Measurements from ENCODE around the gene VSIR.

VSIR gene

DNA sequence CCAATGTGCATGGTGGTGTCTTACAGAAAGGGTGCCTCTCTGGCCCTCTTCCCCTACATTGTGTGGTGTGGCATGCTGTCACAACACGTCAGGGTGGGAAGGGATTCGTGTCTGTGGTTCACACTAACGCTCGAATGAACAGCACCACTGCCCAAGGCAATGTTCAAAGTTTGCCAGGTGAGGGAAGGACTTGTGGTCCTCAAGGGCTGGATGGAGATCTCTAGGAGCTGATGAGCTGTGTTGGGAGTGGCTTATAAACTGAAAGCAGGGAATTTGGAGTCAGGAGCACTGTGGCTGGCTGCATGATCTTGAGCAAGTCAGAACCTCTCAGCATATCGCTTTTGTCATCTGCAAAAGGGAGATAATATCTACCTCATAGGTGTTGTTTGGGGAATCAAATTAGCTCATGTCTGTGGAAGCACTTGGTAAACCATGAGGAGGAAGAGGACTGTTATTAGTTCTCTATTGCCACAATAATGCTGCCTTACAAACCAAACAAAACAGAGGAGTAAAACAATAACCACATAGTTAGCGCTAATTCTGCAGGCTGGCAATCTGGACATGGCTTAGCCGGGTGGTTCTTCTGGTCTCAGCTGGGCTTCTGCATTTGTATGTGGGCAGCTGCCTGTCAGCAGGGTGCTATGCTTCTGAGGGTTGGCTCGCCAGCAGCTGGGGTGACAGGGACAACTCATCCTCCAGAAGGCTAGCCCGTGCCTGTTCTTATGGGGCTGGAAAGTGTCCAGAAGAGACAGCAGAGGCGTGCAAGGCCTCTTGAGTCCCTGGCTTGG lies 30.8 kb downstream of the VSIR start:
- Mint-ChIP-seq H3K27ac (peak overlapping the region; percentile 4), H3K27me3 (no peaks in the 10 kb centered on the region), H3K4me3 (no peak overlapping the region), H3K36me3 (no peaks in the 10 kb centered on the region), H3K4me1 (peaks cover 65% of the 10 kb centered on the region), H3K9me3 (no peaks in the 10 kb centered on the region)
- ATAC-seq, result no peak

DNA sequence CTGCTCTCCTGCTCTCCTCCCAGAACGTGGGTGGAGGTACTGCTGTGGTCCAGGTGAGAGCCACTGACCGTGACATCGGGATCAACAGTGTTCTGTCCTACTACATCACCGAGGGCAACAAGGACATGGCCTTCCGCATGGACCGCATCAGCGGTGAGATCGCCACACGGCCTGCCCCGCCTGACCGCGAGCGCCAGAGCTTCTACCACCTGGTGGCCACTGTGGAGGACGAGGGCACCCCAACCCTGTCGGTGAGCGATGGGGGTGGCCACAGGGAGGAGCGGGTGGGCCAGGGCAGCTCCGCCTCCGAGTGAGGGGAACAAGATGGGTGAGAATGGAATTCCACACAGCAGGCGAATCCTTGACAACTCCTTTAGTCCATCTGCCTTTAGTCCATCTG lies 31.6 kb downstream of the VSIR start:
- H3K4me3 Mint-ChIP-seq, result no peak overlapping the region
- no peak for ATAC-seq
- H3K9me3 Mint-ChIP-seq, result no peaks in the 10 kb centered on the region
- peaks cover 65% of the 10 kb centered on the region for H3K4me1 Mint-ChIP-seq
- no peaks in the 10 kb centered on the region for H3K36me3 Mint-ChIP-seq
- H3K27me3 Mint-ChIP-seq, result no peaks in the 10 kb centered on the region
- H3K27ac Mint-ChIP-seq, result peak overlapping the region; percentile 4

DNA sequence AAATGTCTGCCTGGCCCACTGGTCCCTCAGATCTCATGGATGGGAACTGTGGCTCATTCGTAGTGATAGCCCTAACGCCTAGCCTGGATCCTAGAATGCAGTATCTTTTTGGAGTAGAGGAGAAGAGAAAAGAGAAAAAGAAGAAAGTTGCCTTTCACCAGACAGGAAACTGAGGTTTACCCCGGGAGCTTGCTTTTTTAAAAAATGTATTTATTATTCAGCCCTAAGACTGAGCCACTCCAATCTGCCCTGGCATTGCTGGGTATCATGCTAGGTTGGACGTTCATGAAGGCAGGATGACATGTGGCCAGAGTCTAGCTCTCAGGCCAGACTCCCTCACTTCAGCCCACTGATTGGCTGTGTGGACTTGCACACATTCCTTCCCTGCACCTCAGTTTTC lies 32.3 kb downstream of the VSIR start:
- ATAC-seq, result no peak
- H3K36me3 Mint-ChIP-seq, result no peaks in the 10 kb centered on the region
- H3K9me3 Mint-ChIP-seq, result no peaks in the 10 kb centered on the region
- H3K4me1 Mint-ChIP-seq, result peaks cover 65% of the 10 kb centered on the region
- H3K27me3 Mint-ChIP-seq, result no peaks in the 10 kb centered on the region
- peak overlapping the region; percentile 4 for H3K27ac Mint-ChIP-seq
- no peak overlapping the region for H3K4me3 Mint-ChIP-seq

DNA sequence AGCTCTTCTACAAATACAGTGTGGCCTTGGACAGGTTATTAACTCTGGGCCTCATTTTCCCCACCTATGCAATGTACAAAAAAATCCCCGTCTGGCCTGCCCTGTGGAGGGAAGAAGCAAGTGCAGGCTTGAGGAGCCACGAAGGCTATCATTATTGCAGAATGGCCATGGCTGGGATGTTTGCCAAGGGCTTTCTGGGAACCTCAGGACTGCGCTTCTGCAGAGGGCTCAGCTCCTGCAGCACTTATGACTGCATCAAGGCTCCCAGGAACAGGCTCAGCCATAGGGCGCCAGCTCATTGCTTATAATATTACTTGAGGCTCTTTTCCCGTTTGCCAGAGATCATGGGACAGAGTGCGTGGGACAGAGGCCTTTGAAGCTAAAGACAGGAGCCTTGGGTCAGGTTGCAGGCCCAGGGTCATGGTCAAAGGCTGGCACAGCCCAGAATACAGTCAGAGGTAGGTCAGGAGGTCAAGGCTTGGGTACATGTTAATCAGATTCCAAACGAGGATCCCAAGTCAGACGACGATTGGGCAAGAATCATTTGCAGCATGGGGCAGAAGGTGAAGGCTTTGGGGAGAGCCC lies 33.2 kb downstream of the VSIR start:
- H3K4me3 Mint-ChIP-seq, result no peak overlapping the region
- no peaks in the 10 kb centered on the region for H3K36me3 Mint-ChIP-seq
- no peak for ATAC-seq
- H3K9me3 Mint-ChIP-seq, result no peaks in the 10 kb centered on the region
- no peaks in the 10 kb centered on the region for H3K27me3 Mint-ChIP-seq
- peaks cover 69% of the 10 kb centered on the region for H3K4me1 Mint-ChIP-seq
- peak overlapping the region; percentile 42 for H3K27ac Mint-ChIP-seq

DNA sequence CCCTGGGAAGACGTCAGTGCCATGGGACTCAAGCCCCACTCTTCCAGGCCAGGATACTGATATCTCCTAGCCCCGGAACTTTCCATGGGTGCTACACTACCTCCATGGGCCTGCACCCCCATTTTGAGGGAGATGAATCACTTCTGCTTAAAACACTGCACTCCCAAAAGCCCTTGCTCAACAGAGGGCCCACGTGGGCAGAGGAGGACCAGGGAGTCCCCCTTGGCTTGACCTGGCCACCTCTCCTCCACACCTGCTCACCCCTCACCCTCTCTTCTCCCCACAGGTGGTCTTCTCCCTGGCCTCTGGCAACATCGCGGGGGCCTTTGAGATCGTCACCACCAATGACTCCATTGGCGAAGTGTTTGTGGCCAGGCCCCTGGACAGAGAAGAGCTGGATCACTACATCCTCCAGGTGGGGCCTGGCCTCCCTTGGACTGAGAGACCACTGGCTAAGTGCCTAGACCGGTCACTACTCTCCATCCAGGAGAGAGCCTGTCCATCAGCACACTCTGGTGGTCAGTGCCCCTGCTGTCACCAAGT lies 33.9 kb downstream of the VSIR start:
- no peaks in the 10 kb centered on the region for H3K27me3 Mint-ChIP-seq
- H3K36me3 Mint-ChIP-seq, result no peaks in the 10 kb centered on the region
- H3K27ac Mint-ChIP-seq, result peak overlapping the region; percentile 42
- H3K9me3 Mint-ChIP-seq, result no peaks in the 10 kb centered on the region
- peaks cover 77% of the 10 kb centered on the region for H3K4me1 Mint-ChIP-seq
- H3K4me3 Mint-ChIP-seq, result no peak overlapping the region
- no peak for ATAC-seq

DNA sequence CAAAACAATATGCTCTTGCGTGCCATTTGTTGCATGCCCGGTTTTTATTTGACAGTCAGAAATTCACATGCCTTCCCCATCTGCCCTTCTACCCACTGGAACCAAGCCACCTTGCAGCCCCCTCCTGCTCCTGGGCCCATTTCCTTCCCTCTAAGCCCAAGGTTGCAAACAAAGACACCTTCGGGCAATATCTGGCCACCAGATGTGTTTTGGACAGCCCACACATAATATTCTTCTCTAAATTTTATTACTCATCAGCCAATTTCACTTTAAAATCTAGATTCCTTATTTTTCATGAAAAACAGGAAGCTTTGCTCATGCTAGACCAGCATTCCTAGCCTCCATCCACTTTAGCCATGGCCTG lies 35.5 kb downstream of the VSIR start:
- Mint-ChIP-seq H3K27ac (peak overlapping the region; percentile 68), H3K27me3 (no peaks in the 10 kb centered on the region), H3K4me1 (peaks cover 88% of the 10 kb centered on the region), H3K4me3 (no peak overlapping the region), H3K9me3 (no peaks in the 10 kb centered on the region), H3K36me3 (no peaks in the 10 kb centered on the region)
- ATAC-seq, result no peak

DNA sequence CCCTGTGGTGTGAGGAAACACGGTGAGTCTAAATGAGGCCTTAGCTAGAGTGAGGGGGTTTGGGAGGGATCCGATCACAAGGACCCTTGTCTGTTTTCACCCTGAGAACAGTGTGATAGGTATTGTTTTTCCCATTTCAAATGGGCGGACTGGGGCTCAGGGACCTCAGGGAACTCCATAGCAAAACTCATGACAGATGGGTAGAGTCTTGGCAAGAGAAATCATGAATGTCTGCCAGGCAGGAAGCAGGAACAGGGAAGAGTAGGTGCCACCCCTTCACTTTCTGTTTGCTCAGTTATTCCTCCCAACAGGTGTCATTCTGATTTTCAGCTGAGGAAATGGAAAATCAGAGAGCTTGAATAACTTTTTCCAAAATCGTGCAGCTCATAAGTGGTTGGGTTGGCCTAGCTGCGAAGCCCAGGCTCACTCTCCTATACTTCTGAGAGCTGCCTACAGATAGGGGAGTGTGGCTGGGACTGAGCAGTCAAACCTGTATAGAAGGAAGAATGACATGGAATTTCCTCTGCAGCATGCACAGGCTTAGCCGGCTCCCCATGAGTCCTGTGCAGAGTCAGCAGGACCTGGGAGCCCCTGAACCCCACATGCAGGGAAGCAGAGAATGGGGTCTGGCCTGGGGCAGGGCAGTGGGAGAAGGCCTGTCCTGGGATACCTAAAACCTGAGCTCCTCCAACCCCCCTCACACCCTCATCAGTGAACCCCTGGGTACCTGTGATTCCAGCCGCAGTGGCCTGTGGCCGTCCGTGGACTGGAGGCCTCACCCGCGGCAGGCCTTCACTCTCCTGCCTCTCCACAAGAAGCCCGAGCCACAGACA lies 36.1 kb downstream of the VSIR start:
- H3K27ac Mint-ChIP-seq, result peak overlapping the region; percentile 83
- H3K27me3 Mint-ChIP-seq, result no peaks in the 10 kb centered on the region
- no peak overlapping the region for H3K4me3 Mint-ChIP-seq
- H3K36me3 Mint-ChIP-seq, result no peaks in the 10 kb centered on the region
- no peaks in the 10 kb centered on the region for H3K9me3 Mint-ChIP-seq
- no peak for ATAC-seq
- H3K4me1 Mint-ChIP-seq, result peaks cover 89% of the 10 kb centered on the region

DNA sequence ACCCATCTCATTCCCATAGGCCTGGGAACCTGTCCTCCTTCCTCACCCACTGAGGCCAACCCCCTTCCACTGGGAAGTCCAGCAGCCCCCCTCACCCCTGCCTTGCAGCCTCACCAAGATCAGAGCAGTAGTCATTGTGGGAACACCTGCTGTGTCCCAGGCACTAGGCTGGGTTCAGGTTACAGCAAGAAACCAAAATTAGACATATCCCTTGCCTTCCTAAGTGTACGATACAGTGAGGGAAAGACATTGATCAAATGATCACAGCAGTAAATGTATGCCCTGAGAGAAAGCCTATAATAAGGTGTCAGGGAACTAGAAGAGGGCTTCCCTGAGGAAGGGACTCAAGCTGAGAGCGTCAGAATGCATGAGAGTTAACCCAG lies 36.8 kb downstream of the VSIR start:
- ATAC-seq, result no peak
- peaks cover 84% of the 10 kb centered on the region for H3K4me1 Mint-ChIP-seq
- H3K4me3 Mint-ChIP-seq, result no peak overlapping the region
- H3K27ac Mint-ChIP-seq, result peak overlapping the region; percentile 83
- H3K9me3 Mint-ChIP-seq, result no peaks in the 10 kb centered on the region
- no peaks in the 10 kb centered on the region for H3K27me3 Mint-ChIP-seq
- H3K36me3 Mint-ChIP-seq, result no peaks in the 10 kb centered on the region

DNA sequence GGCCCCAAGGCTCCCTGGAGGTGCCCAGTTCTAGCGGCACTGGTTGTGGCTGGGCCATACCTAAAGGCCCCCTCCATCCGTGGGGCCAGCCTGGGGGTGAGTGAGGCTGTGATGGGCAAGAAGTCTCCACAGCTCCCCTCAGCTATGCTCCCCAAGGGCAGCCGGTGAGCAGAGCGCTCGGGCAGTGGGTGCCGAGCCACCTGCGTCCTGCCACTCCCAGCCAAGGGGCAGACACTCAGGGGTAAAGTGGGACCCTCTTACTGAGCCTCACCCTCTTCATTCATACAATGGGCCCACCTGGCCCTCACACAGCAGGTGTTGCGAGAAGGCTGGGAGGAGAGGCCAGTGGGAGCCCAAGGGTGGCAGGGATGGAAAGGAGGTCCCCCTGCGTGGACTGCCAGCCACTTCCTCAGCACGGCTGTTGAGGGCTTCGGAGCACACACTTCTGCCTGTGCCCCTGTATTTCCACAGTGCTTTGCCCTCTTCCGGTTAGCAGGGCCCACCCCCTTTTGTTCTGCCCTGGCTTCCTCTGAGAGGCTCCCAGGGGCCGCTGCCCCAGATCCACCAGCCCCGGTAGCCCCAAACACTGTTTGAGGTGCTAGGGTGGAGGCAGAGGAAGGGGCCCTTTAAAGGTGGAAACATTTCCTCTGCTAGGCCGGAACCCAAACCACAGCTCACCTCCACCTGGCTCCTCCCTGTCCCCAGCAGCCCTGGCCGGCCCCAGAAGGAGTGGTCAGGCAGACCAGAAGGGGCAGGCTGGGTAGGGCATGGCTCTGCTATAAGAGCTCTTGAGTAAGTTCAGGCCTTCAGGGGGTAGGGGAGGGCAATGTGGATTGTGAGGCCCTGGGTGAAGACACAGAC lies 37.4 kb downstream of the VSIR start:
- Mint-ChIP-seq H3K27ac (peak overlapping the region; percentile 83), H3K4me1 (peaks cover 78% of the 10 kb centered on the region), H3K27me3 (no peaks in the 10 kb centered on the region), H3K36me3 (no peaks in the 10 kb centered on the region), H3K4me3 (no peak overlapping the region), H3K9me3 (no peaks in the 10 kb centered on the region)
- ATAC-seq, result peak; percentile 68

DNA sequence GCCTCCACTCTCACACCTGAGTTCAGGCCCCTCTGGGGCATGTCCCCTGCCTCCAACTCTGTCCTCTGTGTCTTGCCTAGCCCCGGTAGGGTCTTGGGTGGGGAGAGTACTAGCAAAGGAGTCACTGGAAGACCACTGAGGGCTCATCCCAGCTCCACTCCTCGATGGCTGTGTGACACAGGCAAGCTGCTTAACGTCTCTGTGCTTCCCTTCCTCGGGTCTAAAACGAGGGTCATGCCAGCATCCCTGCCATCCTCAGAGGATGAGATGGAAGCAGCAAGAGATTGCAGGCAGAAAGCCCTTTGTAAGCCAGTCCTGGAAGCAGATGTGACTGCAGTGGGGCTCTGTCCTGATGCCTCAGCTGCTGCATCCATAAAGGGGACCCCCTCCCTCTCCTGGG lies 38.5 kb downstream of the VSIR start:
- Mint-ChIP-seq H3K36me3 (no peaks in the 10 kb centered on the region), H3K27ac (peak overlapping the region; percentile 83), H3K4me3 (no peak overlapping the region), H3K9me3 (no peaks in the 10 kb centered on the region), H3K27me3 (no peaks in the 10 kb centered on the region), H3K4me1 (peaks cover 67% of the 10 kb centered on the region)
- ATAC-seq, result no peak

DNA sequence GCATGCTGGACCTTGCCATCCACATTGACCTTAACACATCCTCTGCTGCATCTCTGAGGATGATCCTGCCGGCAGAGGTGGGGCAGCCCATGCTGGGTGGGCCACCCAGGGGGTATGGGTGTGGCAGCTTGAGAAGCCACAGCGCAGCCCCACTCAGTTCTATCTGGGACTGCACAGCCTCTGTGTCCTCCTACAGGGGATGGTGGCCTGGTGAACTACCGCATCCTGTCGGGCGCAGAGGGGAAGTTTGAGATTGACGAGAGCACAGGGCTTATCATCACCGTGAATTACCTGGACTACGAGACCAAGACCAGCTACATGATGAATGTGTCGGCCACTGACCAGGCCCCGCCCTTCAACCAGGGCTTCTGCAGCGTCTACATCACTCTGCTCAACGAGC lies 41.5 kb downstream of the VSIR start:
- Mint-ChIP-seq H3K4me3 (no peak overlapping the region), H3K4me1 (peaks cover 69% of the 10 kb centered on the region), H3K27ac (peak overlapping the region; percentile 69), H3K9me3 (no peaks in the 10 kb centered on the region), H3K36me3 (no peaks in the 10 kb centered on the region), H3K27me3 (no peaks in the 10 kb centered on the region)
- ATAC-seq, result no peak

DNA sequence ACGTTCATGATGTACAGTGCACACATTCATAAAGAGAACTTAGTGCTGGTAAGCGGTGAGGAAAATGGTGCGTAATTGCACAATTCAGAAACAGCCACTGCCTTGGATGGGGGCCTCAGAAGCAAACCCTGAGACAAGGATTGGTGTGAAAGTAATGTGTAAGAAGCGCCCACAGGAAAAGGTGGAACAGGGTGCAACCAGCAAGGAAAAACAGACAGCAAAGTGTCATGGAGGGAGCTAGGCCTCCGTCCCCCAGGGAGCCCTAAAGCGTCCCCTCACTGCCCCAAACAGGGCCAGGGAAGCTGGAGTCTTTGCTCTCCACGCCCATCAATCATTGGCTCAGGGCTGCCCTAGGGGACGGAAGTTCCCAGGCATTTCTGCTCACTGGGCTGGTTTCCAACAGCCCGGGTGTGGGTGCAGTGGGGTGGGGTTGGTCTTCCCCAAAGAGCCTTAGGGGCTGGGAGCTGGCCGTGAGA lies 44.1 kb downstream of the VSIR start:
- Mint-ChIP-seq H3K9me3 (no peaks in the 10 kb centered on the region), H3K4me3 (no peak overlapping the region)

DNA sequence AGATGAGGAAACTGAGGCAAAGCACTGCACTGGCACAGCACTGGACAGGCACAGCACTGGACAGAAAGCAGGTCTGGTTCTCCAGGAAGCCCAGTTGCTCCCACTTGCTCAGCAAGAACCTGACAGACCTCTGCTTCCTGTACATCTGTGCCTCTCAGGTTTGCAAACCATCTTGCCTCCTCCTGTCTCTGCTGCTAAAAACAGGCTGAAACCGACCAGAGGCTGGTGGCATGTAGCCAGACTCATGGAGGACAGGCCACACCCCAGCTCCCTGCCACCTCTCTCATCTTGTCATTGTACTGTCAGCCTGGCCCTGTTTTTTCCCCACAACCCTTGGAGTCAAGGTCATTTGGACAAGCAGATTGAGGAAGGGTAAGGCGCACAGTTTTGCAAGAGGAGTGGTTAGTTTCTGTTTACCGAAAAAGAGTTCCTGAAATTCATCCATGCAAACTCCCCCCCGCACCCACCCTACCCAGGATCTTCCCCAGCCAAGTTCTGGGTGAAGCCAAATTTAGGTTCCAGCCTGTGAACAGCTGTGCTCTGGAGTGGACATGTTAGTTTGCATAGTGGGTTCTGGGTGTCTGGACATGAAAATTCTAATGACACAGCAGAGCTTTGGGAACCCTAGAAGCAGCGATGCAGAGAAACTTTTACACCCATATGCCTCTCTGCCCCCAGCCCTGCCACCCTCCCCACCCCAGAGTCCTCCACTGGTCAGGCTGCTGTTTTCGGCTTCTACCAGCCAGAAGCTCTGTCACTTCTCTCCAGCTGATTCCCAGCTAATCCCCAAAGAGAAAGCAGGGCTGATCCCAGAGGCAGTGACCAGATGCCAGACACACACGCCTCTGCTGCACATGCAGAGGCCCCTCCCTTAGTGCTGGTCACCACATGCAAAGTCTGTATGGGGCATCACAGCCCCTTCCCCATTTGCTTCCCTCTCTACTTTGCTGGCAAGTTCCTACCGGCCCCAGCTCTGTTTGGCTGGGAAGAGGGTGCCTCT lies 45.3 kb downstream of the VSIR start:
- H3K36me3 Mint-ChIP-seq, result no peaks in the 10 kb centered on the region
- peak; percentile 82 for ATAC-seq
- H3K27ac Mint-ChIP-seq, result peak overlapping the region; percentile 89
- H3K27me3 Mint-ChIP-seq, result no peaks in the 10 kb centered on the region
- H3K4me3 Mint-ChIP-seq, result peak overlapping the region; percentile 38
- H3K4me1 Mint-ChIP-seq, result peaks cover 48% of the 10 kb centered on the region
- no peaks in the 10 kb centered on the region for H3K9me3 Mint-ChIP-seq

More for the DNA sequence above, 44.1 kb downstream of the VSIR start:
- no peak for ATAC-seq
- no peaks in the 10 kb centered on the region for H3K27me3 Mint-ChIP-seq
- H3K4me1 Mint-ChIP-seq, result peaks cover 57% of the 10 kb centered on the region
- H3K36me3 Mint-ChIP-seq, result no peaks in the 10 kb centered on the region
- H3K27ac Mint-ChIP-seq, result peak overlapping the region; percentile 89

All from stimulated activated memory B cell treated with anti-CD40 and anti-IgM and Interleukin-4, amounts not matched to agents 10 μg/mL and 1 μg/mL and 100 μg/mL, for 72 hours (primary cell).